ACC112 (cell line): Measurements from ENCODE around the gene GALNT10.
"Not testable (repeated sequence)": the region's sequence is repeated elsewhere in the genome, so short reads cannot be mapped to it uniquely, and the experiment has no call there.

ENCODE experiments used
- H2AFZ ChIP-seq: fragments of 200-600 bp; sonication (generic); one replicate; pipeline ENCODE4 v1.6.0; 2017; ENCODE audit warnings: antibody characterized with exemption, low read length; ENCODE audit not compliant: unreplicated experiment
- H3K27ac ChIP-seq: fragments of 200-600 bp; sonication (generic); 2 replicates; pipeline ENCODE4 v1.5.1; 2014; ENCODE audit warnings: low read depth, mild to moderate bottlenecking, antibody characterized with exemption, low read length, moderate library complexity
- H3K27me3 ChIP-seq: fragments of 200-600 bp; sonication (generic); 2 replicates; pipeline ENCODE4 v1.6.1; 2014; ENCODE audit warnings: mild to moderate bottlenecking, antibody characterized with exemption, low read length, moderate library complexity, mixed read lengths; ENCODE audit not compliant: insufficient read depth
- H3K36me3 ChIP-seq: fragments of 200-600 bp; sonication (generic); 2 replicates; pipeline ENCODE4 v1.6.1; 2016; ENCODE audit warnings: mild to moderate bottlenecking, antibody characterized with exemption, low read length, moderate library complexity, mixed read lengths; ENCODE audit not compliant: insufficient read depth
- H3K4me1 ChIP-seq: fragments of 200-600 bp; sonication (generic); one replicate; pipeline ENCODE4 v1.6.1; 2016; ENCODE audit warnings: low read length, mixed read lengths; ENCODE audit not compliant: insufficient read depth, unreplicated experiment, control insufficient read depth
- H3K4me3 ChIP-seq: fragments of 200-600 bp; sonication (generic); 2 replicates; pipeline ENCODE4 v1.5.1; 2014; ENCODE audit warnings: mild to moderate bottlenecking, low read depth, low read length
- H3K79me2 ChIP-seq: fragments of 200-600 bp; sonication (generic); one replicate; pipeline ENCODE4 v1.6.0; 2016; ENCODE audit warnings: low read length; ENCODE audit not compliant: control insufficient read depth, unreplicated experiment, insufficient read depth

GALNT10 gene, protein sequence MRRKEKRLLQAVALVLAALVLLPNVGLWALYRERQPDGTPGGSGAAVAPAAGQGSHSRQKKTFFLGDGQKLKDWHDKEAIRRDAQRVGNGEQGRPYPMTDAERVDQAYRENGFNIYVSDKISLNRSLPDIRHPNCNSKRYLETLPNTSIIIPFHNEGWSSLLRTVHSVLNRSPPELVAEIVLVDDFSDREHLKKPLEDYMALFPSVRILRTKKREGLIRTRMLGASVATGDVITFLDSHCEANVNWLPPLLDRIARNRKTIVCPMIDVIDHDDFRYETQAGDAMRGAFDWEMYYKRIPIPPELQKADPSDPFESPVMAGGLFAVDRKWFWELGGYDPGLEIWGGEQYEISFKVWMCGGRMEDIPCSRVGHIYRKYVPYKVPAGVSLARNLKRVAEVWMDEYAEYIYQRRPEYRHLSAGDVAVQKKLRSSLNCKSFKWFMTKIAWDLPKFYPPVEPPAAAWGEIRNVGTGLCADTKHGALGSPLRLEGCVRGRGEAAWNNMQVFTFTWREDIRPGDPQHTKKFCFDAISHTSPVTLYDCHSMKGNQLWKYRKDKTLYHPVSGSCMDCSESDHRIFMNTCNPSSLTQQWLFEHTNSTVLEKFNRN

DNA sequence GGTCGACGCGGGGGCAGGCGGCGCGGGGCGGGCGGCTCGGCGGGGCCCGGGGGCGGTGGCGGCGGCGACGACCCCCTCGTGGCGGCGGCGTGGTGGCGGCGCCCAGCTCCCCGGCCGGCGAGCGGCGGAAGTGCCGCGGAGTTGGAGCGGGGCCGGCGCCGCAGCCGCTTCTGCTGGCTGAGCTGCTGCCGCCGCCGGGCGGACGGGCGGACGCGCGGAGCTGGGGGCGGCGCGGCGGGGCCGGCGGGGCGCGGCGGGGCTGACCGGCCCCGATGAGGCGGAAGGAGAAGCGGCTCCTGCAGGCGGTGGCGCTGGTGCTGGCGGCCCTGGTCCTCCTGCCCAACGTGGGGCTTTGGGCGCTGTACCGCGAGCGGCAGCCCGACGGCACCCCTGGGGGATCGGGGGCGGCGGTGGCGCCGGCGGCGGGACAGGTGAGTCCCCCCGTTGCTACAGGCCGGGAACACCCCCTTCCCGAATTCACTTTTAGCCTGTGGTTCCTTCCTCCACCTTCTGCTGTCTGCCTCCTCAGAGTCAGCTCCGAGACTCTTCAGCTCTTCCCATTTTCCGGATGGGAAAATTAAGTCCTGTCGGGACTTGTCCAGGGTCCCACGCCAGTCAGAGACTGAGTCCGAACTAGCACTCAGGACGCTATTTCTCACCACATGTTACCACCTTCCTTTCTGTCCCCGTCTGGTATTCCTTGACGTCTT is at the start of gene GALNT10:
TSS of gene GALNT10 (plus strand) at position 139 of the 710 bp plus-strand sequence. CDS start at position 273, 134 bp downstream.
- Histone ChIP-seq H3K79me2 (peaks cover 50% of the 10 kb centered on the region), H2AFZ (peak within 1 kb of the TSS; percentile 68)

DNA sequence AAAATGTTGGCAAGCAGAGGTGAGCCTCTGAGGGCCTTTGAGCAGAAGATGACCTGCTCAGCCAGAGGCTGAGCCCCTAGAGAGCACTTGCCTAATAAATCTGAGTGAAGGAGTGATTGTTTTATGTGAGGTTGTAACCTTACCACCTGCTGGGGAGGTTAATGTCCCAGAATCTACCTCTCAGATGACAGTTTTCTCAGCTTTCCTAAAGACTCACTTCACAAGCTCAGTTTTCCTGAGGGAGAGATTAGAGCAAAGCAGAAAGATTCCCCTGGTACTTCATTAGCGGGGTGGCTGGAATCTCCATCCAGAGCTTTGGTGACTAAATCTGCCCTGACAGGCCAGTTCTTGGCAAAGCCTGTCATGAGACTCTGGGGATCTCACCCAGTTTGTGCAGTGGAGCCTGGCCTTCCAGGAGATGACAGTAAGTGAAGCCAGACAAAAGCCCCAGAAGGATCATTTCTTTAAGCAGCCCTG is 48.8 kb upstream of the GALNT10 start:
- Histone ChIP-seq H3K79me2 (no peaks in the 10 kb centered on the region), H3K27ac (no peak overlapping the region), H3K36me3 (no peaks in the 10 kb centered on the region), H3K27me3 (peaks cover 12% of the 10 kb centered on the region; the same call in 1 of the 2 replicates), H3K4me3 (no peak overlapping the region), H3K4me1 (no peaks in the 10 kb centered on the region), H2AFZ (no peak overlapping the region)

More for the DNA sequence above, at the start of gene GALNT10:
- H3K4me1 ChIP-seq: peaks cover 34% of the 10 kb centered on the region
- peak within 1 kb of the TSS; percentile 31; the same call in 1 of the 2 replicates for H3K27ac ChIP-seq
- peak within 1 kb of the TSS; percentile 97 for H3K4me3 ChIP-seq
- no peaks in the 10 kb centered on the region for H3K36me3 ChIP-seq
- no peaks in the 10 kb centered on the region for H3K27me3 ChIP-seq

DNA sequence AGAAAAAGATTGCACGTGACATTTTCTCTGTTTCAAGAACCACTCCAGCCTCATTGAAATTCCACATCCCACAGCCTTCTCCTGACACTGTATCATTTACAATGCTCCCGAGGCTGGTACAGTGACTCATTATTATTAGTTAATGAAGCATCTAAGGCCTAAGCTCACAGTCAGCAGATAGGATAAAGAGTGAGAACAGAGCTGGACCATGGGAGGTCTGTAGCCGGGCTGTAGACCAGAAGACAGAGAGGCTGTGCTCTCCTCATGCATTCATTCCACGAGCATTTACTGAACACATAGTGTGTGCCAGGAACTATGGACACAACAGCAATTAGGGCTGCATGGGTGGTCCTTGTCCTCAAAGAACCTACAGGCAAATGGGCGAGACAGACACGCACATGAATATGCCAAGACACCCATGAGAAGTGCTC is 47.3 kb upstream of the GALNT10 start:
- Histone ChIP-seq H3K36me3 (no peaks in the 10 kb centered on the region), H3K79me2 (no peaks in the 10 kb centered on the region), H3K27me3 (peaks cover 23% of the 10 kb centered on the region), H3K4me3 (no peak overlapping the region), H3K4me1 (no peaks in the 10 kb centered on the region), H3K27ac (no peak overlapping the region), H2AFZ (no peak overlapping the region)

DNA sequence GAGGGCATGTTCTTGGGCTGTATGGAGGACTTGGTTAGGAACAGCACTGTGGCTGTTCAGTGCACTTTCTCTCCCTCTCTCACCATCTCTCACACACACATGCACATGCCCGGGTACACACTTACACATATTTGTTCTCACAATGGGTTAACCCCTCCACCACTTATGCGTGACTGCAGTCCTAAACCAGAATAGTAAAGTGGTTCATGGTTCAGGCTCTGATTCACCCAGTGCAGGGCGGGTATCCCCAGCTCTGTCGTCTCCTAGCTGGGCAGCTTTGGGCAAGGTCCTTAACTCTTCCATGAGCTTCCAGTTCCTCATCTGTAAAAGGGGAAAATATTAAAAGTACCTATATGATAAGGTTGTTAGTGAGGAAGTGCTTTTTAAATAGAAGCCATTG is 45.3 kb upstream of the GALNT10 start:
- Histone ChIP-seq H3K79me2 (no peaks in the 10 kb centered on the region), H2AFZ (no peak overlapping the region), H3K4me1 (no peaks in the 10 kb centered on the region), H3K36me3 (no peaks in the 10 kb centered on the region), H3K27me3 (peaks cover 25% of the 10 kb centered on the region), H3K4me3 (no peak overlapping the region), H3K27ac (no peak overlapping the region)

DNA sequence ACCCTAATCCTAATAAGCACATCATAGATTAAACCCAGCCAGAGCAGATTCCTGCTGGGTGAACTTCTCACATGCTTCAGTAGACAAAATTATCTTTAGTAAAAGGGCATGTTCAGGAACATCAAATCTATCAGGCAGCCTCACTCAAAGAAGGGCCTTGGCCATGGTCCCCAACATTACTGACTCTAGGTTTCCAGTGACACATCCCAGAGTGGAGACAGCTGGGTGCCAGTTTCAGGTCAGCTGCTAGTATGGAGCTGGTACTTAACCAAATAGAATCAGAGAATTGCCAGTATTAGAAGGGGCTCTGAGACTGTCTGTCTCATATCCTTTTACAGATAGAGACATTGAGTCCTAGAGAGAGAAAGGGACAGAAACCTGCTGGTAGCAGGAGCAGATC is 44.1 kb upstream of the GALNT10 start:
- no peak overlapping the region for H3K4me3 ChIP-seq
- H3K4me1 ChIP-seq: no peaks in the 10 kb centered on the region
- H3K27me3 ChIP-seq: peaks cover 25% of the 10 kb centered on the region
- no peak overlapping the region for H3K27ac ChIP-seq
- H3K36me3 ChIP-seq: no peaks in the 10 kb centered on the region
- no peak overlapping the region for H2AFZ ChIP-seq
- no peaks in the 10 kb centered on the region for H3K79me2 ChIP-seq

DNA sequence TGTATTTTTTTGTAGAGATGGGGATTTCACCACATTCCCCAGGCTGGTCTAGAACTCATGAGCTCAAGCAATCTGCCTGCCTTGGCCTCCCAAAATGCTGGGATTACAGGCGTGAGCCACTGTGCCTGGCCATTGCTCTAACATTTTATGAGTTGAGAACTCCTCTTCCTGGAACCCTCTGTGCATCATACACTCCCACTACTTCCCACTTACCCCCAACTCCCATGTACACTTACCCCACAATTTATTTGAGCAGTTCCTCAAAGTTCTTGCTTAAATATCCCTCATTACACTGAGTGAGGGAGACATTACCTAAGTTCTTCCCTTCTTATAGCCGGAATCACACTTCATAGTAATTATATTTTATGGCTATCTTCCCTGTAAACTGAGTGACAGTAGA is 42.9 kb upstream of the GALNT10 start:
- no peak overlapping the region for H3K27ac ChIP-seq
- H2AFZ ChIP-seq: no peak overlapping the region
- H3K79me2 ChIP-seq: no peaks in the 10 kb centered on the region
- H3K27me3 ChIP-seq: peaks cover 21% of the 10 kb centered on the region
- no peak overlapping the region for H3K4me3 ChIP-seq
- H3K36me3 ChIP-seq: no peaks in the 10 kb centered on the region
- no peaks in the 10 kb centered on the region for H3K4me1 ChIP-seq

DNA sequence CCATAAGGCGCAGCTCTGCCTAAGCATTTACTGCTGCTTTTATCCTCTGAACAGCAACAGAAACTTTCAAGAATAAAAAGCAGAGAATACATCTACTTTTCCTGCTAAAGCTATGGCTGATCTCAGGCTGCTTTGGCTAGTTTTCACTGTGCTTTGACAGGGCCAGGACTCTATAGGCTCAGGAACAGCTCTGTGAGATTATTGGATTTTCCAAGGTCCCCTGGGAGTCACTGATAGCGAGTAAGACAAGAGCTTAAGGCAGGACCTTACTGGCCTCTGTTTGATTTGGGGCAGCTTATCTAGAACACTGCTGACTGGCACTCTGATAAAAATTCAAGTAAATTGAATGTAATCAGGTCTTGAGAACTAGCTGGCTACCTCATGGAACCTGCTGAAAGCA is 40.1 kb upstream of the GALNT10 start:
- not testable (repeated sequence) for H2AFZ ChIP-seq, H3K36me3 ChIP-seq, H3K27ac ChIP-seq

DNA sequence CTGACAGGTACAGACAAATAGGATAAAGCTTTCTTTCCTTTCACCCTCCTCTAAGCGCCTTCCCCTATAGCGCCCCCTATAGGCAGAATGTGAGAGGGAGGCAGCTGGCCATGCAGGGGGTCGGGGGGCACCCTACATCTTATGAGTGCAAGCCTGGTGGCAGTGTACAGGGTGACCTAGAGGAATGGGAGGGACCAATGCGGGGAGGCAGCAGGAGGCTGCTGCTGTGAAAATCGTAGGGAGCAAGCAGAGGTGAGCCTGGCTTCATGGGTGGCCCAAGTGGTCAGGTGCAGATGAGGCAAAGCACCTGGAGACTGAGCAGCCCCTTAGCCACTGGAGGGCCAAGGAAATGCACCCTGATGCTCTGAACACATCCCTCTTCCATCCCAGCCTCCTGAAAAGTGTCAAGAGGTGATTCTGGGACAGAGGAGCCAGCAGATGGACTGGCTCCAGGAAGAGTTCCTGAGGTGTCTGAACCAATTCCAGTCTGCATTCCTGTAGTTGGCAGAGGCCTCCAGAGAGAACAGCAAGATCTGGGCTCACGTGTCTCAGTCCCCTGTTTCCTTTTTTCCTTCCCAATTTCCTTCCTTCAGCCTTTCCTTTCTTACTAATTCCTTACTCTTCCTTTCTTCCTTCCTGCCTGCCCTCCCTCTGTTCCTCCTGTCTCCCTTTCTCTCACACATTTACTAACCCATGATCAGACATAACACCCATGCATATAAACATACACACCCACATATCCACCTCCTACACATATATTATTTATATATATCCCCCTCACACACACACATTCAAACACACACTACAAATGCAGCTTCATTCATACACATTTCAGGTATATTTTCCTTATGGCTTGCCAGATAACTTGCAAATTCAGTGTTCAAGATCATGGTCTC is 32.8 kb upstream of the GALNT10 start:
- no peaks in the 10 kb centered on the region for H3K79me2 ChIP-seq
- H3K27me3 ChIP-seq: peaks cover 16% of the 10 kb centered on the region
- no peak overlapping the region for H3K27ac ChIP-seq
- no peak overlapping the region for H2AFZ ChIP-seq
- peaks cover 8% of the 10 kb centered on the region for H3K4me1 ChIP-seq
- no peak overlapping the region for H3K4me3 ChIP-seq
- H3K36me3 ChIP-seq: no peaks in the 10 kb centered on the region

More for the DNA sequence above, 40.1 kb upstream of the GALNT10 start:
- H3K27me3 ChIP-seq: peaks cover 18% of the 10 kb centered on the region
- H3K4me3 ChIP-seq, H3K79me2 ChIP-seq, H3K4me1 ChIP-seq: not testable (repeated sequence)

DNA sequence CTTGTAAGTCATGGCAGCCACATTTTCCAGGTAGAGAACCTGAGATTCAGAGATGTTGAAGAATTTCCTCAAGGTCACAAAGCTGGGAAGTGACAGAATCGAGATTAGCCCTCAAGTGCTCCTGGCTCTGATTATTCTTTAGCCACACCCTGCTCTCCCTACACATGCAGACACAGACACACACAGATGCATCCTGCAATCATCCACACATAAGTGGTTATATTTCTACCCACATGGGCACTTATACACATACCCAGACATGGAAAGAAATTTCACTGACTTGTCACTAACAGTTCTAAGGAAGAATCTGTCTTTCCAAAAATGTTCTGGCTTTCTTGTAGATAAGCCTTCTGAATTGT is 32.2 kb upstream of the GALNT10 start:
- Histone ChIP-seq H2AFZ (no peak overlapping the region), H3K36me3 (no peaks in the 10 kb centered on the region), H3K27me3 (peaks cover 22% of the 10 kb centered on the region)

DNA sequence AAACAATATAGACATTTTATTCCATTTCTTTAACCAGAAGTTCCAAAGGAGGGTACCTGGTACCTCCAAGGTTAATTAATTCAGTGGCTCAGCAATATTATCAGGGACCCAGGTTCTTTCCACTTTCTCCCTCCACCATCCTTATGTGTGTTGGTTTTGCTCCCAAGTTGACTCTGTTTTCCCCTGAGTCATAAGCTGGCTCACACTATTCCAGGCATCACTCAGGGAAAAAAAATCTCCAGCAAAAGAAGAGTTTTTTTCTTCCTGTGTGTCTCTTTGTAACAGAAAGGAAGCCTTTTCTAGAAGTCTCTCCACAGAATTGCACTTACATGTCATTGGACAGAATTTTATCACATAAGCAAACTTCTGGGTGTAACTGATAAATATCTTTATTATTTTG is 31.2 kb upstream of the GALNT10 start:
- no peak overlapping the region for H2AFZ ChIP-seq
- peaks cover 8% of the 10 kb centered on the region for H3K4me1 ChIP-seq
- H3K27ac ChIP-seq: no peak overlapping the region
- no peak overlapping the region for H3K4me3 ChIP-seq
- peaks cover 32% of the 10 kb centered on the region for H3K27me3 ChIP-seq
- no peaks in the 10 kb centered on the region for H3K36me3 ChIP-seq
- no peaks in the 10 kb centered on the region for H3K79me2 ChIP-seq

More for the DNA sequence above, 32.2 kb upstream of the GALNT10 start:
- Histone ChIP-seq H3K4me1 (peaks cover 8% of the 10 kb centered on the region), H3K4me3 (no peak overlapping the region), H3K27ac (no peak overlapping the region), H3K79me2 (no peaks in the 10 kb centered on the region)
